NCI-H1048 (cell line): ENCODE measurements around the gene SORCS2.

Experiments
- DNase-seq: peaks from one replicate; lab custom pipeline; 2025; lab: John Stamatoyannopoulos, UW

SORCS2 gene

DNA sequence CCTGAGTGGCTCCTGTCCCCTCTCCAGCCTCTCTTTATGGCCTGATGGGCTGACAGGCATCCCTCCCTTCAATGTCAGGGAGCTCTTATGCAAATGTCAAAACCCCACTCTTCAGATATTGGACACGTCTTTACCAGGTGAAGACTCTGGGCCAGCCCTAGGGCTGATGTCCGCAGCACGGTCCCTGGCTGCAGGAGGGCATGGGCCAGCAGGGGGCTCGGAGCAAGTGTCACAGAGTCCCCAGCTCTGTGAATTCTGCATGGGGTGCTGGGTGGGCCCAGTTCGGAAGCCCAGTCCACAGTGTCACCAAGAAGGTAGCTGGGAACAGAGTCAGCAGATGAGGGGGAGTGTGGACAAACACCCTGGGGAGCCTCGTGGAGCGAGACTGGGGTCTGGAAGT lies 282.0 kb downstream of the SORCS2 start:
- DNase-seq: no peak

- DNase-seq: no peak
These were observed 282.9 kb downstream of the SORCS2 start for GRCh38 chr4:7475207-7475606.

DNA sequence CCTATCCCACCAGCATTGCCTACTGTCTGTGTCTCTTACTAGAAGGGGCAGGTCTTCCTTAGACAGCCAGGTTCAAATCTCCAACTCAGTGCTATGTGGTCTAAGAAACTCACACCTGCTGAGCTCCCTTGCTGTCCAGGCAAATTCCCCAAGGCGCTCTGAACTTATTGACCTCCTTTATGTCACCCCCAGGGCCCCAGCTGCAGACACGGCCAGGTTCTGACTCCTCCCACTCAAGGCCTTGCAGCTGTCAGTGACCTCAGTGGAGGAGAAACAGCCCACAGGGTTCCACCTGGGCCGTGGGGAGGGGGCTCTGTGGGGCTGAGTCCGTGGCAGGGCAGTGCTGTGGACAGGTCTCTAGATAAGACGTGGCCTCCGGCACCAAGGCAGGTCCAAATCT lies 284.5 kb downstream of the SORCS2 start:
- DNase-seq: no peak

- DNase-seq: no peak
These were observed 285.4 kb downstream of the SORCS2 start for GRCh38 chr4:7477695-7478094.

- DNase-seq: no peak
These were observed 286.3 kb downstream of the SORCS2 start for GRCh38 chr4:7478665-7479064.

GRCh38 chr4:7480423-7480822 lies 288.1 kb downstream of the SORCS2 start:
- DNase-seq: no peak

GRCh38 chr4:7481227-7481626 lies 288.9 kb downstream of the SORCS2 start:
- DNase-seq: no peak

DNA sequence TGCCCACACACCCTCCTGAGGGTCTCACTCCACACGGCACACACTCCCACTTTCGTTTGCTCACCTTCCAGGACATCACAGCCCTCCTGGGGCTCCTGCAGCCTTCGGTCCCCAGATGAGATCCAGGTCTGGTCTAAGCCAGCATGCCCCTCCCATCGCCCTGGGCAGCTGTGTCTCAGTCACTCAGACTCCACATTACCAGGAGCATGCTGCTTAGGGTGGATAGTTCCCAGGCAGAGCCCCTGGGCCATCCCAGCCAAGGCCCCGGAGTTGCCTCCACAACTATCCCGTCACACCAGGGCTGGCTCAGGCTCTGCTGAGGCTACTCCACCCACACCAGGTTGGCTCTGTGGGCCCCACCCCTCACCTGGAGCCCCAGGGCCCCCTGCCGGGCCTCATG lies 292.8 kb downstream of the SORCS2 start:
- DNase-seq: no peak

DNA sequence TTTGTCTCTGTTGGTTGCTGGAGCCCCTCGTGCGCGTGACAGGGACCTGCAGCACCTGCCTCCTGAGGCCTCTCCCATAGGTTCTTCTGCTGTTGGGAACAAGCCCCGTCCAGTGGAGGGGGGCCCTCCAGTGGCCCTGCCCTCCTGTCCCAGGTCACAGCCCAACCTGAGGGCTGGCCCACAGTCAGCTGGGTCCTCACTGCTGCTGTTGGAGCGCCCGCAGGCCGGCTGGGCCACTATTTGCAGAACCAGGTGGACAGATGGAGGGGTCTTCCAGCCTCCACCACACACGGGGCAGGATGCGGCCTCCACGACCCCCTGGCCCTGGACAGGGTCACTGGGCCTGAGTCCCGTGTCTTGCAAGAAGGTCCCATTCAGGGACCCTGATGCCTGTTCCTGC lies 293.8 kb downstream of the SORCS2 start:
- DNase-seq: no peak

- DNase-seq: no peak
These were observed 295.2 kb downstream of the SORCS2 start for GRCh38 chr4:7487502-7487901.

DNA sequence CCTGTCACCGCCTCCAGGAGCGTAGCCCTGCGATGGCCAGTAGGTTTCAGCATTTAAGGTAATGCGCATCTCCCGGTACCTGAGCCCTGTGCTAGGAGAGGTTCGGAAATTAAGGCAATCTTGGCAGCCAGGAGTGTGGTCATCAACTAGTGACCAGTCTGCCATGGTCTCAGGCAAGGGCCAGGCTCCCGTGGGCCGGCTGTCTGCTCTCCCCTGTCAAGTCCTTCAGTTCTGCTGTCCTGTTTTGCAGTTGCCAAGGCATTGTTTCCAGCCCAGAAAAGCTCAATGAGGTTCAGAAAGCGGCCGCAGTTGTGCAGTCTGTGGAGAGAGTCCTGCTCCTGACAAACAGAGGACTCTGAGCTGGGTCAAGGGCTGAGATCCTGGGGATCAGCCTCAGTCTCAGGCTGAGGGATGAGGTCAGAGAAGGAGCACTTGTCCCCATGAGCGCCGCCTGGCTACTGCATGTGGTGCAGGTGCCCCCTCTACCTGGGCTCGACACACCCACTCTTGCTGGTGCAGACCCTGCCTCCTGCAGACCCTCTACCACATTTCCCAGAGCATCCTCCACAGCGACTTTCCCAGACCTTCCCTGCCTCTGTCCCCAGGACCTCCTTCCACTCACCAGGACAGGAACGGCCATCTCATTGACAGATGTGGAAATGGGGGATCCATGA lies 295.8 kb downstream of the SORCS2 start:
- DNase-seq: no peak

DNA sequence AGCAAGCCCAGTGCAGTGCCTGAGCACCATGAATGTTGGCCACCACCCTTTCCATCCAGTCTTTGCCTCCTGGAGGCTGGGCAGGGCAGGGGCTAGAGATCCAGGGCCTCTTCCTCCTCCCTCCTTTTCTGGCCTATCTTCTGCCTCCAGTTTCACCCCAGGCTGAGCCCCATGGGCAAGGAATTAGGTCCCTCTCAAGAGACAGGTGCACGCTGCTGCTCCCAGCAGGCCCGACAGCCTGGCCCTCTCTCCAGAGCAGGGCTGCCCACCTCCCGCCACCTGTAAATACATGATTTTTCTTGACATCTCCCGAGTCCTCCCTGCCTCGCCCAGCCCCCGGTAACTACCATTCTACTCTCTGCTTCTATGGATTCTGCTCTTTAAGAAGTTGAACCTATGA lies 299.6 kb downstream of the SORCS2 start:
- DNase-seq: no peak

DNA sequence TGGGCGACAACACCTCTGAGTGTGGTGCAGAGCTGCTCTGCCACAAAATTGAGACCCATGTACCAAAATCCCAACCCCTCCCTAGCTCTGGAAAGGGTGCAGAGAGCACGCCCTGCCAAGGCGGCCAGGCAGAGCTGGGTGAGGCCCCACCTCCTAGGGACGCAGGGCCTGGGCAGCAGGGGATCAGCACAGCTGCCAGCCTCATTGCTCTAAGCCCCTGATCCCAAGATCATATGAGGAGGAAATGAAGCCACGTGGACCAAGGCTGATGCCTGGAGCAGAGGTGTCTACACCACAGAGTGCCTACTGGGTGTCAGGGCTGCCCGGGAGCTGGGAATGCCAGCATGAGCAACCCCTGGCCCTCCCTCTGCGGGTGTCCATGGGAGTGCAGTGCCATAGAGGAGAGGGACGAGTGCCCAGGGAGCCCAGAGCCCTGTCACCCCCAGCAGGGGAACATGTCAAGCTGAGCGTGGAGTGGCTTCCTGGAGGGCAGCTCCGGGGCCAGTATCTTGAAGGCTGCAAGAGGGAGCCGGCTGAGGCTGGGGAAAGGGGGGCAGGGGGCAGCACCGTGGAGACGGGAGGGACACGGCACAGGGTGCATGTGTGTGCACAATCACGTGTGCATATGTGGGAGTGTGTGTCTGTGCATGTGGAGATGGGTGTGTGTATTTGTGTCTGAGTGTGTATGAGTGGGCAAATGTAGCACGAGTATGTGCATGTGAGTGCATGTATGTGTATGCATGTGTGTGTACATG lies 306.3 kb downstream of the SORCS2 start:
- DNase-seq: no peak

DNA sequence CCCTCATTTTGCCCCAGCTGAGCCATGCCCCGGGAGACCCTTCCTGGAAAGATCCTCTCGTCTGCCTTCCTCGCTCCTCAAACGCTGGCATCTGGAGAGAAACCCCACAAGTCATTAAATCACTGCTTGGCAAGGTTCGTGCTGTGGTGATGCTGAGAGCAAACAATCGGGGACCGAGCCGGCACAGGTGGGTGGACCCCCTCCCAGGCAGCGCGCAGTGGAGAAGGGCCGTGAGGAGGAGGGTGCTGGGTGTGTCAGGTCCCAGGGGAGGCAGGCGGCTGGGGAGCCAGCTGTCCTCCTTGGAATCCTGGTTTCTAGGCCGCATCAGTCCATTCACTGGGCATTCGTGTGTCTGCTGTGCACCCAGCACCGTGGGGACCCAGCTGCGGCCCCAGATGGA lies 307.3 kb downstream of the SORCS2 start:
- DNase-seq: no peak

GRCh38 chr4:7500404-7500803 lies 308.1 kb downstream of the SORCS2 start:
- DNase-seq: no peak

DNA sequence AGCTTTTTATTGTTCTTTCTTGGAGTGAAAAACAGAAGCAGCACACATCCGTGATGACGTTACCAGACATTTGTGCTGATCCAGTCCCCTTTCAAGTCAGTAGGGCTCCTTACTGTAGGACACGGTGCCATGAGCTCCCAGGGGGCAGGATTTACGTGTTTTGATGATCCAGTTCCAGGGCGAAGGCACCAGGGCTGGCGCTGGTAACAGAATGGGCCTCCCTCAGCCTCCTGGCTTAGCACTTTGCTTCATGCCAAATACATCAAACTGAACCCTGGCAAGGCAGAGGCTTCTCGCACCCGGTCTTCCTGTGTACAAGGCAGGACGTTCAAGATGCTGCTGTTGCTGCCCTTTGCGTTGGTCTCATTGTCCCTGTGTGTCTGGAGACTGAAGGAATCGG lies 309.0 kb downstream of the SORCS2 start:
- DNase-seq: no peak

GRCh38 chr4:7501873-7502272 lies 309.5 kb downstream of the SORCS2 start:
- no peak for DNase-seq

- DNase-seq: no peak
These were observed 311.4 kb downstream of the SORCS2 start for GRCh38 chr4:7503559-7504249.

DNA sequence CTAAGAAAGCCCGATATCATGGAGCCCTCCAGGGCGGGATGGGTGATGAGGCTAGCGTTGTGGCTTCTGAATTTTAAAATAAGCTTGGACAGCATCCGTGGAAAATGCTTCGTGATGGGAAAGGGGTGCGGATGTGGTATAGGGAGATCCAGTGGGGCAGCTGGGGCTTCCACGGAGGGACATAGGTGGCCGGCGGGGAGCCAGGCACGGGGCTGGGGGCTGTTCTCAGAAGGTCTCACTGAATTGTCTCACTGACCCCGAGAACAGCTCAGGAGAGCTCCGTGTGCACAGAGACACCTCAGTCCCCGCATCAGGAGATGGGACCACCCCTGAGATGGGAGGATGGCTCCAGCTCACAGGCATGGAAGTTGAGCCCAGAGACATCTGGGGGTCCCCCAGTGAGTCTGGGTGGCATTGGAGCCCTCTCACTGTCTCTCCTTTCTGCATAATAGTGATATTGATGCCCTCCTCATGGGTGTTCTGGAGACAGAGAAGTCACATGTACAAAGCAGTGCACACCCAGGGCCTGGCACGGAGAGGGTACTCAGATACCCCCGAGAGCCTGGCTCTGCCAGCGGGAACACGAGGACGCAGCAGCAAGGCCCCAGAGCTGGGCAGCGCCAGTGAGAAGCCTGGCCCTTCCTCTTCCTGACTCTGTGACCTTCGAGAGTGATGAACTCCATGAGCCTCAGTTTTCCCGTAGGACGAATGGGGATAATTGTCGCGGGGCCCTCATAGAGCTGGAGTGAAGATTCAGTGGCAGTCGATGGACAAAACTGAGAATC lies 313.0 kb downstream of the SORCS2 start:
- no peak for DNase-seq

DNA sequence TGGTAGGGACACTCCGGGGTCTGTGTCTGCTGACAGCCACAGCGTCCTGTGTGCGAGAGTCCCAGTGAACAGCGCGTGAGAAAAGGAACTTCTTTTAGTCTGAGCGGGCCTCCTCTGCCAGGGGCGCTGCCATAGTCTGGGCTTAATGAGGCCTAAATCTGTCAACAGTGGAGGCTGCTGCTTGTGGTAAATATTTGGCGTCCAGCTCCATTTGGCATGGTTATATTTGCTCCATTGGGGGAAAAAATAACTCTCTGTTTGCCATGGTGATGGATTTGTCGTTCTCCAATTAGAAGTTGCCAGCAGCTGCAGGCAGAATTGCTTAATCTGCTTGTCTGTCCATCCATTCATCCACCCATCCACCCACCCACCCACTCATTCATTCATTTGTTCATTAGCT lies 313.8 kb downstream of the SORCS2 start:
- DNase-seq: no peak

GRCh38 chr4:7506572-7506971 lies 314.2 kb downstream of the SORCS2 start:
- DNase-seq: no peak

DNA sequence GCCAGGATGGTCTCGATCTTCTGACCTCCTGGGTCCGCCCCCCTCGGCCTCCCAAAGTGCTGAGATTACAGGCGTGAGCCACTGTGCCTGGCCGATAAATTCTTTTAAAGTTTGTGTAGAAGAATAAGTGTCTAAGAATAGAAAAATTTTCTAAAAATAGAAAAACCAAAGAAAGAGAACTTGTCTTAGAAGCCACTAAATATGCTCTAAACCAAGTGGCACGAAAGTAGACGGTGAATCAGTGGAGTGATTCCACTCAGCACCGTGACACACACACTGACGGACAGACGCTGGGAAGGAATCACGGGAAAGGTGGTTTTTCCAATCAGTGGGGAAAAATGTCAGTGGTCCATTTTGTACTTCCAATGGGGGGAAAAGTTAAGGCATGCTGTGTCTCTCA lies 315.0 kb downstream of the SORCS2 start:
- DNase-seq: no peak
